ENCODE measurements around the gene SHISA9.

The SHISA9 gene

GRCh38 chr16:13113741-13114140, 212.3 kb downstream of the SHISA9 start:
- H3K4me3 ChIP-seq (ENCODE audit: low read length), result no peak overlapping the region
- TF ChIP-seq, protein P1, sequence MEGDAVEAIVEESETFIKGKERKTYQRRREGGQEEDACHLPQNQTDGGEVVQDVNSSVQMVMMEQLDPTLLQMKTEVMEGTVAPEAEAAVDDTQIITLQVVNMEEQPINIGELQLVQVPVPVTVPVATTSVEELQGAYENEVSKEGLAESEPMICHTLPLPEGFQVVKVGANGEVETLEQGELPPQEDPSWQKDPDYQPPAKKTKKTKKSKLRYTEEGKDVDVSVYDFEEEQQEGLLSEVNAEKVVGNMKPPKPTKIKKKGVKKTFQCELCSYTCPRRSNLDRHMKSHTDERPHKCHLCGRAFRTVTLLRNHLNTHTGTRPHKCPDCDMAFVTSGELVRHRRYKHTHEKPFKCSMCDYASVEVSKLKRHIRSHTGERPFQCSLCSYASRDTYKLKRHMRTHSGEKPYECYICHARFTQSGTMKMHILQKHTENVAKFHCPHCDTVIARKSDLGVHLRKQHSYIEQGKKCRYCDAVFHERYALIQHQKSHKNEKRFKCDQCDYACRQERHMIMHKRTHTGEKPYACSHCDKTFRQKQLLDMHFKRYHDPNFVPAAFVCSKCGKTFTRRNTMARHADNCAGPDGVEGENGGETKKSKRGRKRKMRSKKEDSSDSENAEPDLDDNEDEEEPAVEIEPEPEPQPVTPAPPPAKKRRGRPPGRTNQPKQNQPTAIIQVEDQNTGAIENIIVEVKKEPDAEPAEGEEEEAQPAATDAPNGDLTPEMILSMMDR (IDR thresholded peaks at IDR 0.05; ENCODE audit: insufficient read depth, low read depth, low read length, missing control alignments), result no peak
- no peak for DNase-seq (ENCODE audit: low read depth)

DNA sequence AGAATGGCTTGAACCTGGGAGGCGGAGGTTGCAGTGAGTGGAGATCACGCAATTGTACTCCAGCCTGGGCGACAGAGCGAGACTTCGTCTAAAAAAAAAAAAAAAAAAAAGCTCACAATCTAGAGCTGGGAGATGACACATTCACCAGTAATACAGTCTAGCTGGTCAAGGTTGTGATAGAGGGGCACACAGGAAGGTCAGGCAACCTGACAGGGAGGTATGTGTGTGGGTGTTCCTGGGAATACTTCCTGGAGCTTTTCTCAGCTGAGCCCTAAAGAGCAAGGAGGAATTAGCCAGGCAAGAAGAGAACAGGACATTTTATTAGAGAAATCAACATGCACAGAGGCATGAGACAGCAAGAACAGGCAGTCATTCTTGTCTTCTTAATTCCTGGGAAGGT, 216.7 kb downstream of the SHISA9 start:
- no peak for DNase-seq (ENCODE audit: low read depth)
- no peak overlapping the region for H3K4me3 ChIP-seq (ENCODE audit: low read length)
- TF ChIP-seq, protein P1 (IDR thresholded peaks at IDR 0.05; ENCODE audit: insufficient read depth, low read depth, low read length, missing control alignments), result no peak

DNA sequence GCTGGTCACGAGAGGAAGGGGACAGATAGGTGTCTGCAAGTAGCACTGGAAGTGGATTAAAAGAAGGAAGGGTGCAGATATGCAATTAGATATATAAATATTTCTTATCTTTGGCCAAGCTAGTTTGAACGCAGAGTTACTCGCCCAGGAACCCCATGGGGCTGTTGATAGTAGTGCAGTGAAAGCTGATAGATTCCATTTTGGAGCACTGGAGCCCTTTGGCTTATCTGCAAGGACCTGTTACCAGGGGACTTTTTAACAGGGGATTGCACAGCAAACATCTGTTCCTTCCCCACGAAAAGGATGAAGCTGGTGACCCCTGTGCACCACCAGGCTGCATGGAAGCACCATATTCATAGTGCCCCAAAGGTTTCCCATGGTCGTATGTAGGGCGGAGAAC, 218.7 kb downstream of the SHISA9 start:
- TF ChIP-seq, protein P1 (IDR thresholded peaks at IDR 0.05; ENCODE audit: insufficient read depth, low read depth, low read length, missing control alignments), result no peak
- DNase-seq (ENCODE audit: low read depth), result no peak
- H3K4me3 ChIP-seq (ENCODE audit: low read length), result no peak overlapping the region

- TF ChIP-seq, protein P1 (IDR thresholded peaks at IDR 0.05; ENCODE audit: insufficient read depth, low read depth, low read length, missing control alignments), result no peak
- H3K4me3 ChIP-seq (ENCODE audit: low read length), result no peak overlapping the region
- no peak for DNase-seq (ENCODE audit: low read depth)
These were observed 219.2 kb downstream of the SHISA9 start for GRCh38 chr16:13120557-13120956.

DNA sequence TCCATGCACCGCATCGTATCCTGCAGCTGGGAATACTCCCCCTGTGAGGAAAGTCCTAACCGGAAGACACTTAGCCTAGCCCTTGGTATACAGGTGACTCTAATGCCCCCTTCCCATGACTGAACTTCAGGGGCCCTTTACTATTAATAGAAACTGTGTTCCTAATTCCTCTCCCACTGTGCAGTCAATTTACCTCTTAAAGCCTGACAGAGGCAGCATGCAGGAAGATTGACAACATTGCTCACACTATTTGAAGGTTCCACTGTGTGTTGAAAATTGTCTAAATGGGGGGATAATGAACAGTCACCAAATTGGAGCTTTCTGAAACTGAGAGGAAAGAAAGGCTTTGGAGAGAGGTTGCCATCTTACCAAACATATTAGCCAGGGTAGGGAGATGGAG, 222.6 kb downstream of the SHISA9 start:
- TF ChIP-seq, protein P1 (IDR thresholded peaks at IDR 0.05; ENCODE audit: insufficient read depth, low read depth, low read length, missing control alignments), result no peak

GRCh38 chr16:13127144-13127543, 225.7 kb downstream of the SHISA9 start:
- no peak for DNase-seq (ENCODE audit: low read depth)
- TF ChIP-seq, protein P1 (IDR thresholded peaks at IDR 0.05; ENCODE audit: insufficient read depth, low read depth, low read length, missing control alignments), result no peak
- H3K4me3 ChIP-seq (ENCODE audit: low read length), result no peak overlapping the region

More for the DNA sequence above, 222.6 kb downstream of the SHISA9 start:
- H3K4me3 ChIP-seq (ENCODE audit: low read length), result no peak overlapping the region
- no peak for DNase-seq (ENCODE audit: low read depth)

DNA sequence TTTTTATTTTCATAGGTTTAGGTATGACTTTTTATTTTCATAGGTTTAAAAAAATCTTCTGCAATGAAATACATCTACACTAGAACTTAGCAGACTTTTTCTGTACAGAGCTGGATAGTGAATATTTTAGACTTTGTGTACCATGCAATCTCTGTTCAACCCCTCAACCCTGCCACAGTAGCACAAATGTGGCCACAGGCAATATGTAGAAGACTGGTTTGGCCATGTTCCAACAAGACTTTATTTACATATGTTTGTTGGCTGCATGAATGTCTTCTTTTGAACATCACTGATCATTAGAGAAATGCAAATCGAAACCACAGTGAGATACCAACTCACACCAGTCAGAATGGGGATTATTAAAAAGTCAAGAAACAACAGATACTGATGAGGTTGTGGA, 229.2 kb downstream of the SHISA9 start:
- TF ChIP-seq, protein P1 (IDR thresholded peaks at IDR 0.05; ENCODE audit: insufficient read depth, low read depth, low read length, missing control alignments), result no peak
- DNase-seq (ENCODE audit: low read depth), result no peak
- no peak overlapping the region for H3K4me3 ChIP-seq (ENCODE audit: low read length)

Data from epithelial cell of esophagus (primary cell).